ENCODE results near the gene DOCK2.

DNA sequence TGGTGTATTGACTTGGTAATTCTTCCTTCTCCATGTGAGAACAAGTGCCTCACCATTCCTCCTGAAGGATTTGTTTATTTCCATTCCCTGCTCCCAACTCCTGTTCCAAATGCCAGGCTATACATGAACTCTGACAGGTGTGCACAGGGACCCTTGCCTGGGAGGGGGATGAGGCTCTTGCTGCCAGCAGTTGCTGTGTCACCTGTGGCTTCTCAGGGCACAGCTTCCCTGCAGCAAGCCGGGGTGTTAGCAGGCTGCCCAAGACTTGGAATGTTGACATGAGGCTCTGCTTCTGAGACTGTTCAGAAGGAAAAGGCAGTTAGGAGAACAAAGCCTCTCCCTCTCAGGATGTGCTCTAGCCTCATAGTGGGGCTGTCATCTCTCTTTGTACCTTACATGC lies 131.3 kb downstream of the DOCK2 start:
- TF ChIP-seq CTCF (IDR thresholded peaks at IDR 0.05) = no peak
- TF ChIP-seq ZFX (IDR thresholded peaks at IDR 0.05; ENCODE audit: borderline replicate concordance) = no peak
